Liver (tissue), 9 donors: ENCODE data around the gene FYB1. TPM values are rescaled to one million over a fixed set of nuclear protein-coding genes. Genes with fewer than 3 reads are reported as not detected.

Experiments used
- DNase-seq: peaks from one replicate; pipeline ENCODE4 v3.0.0-alpha.2; 2017; ENCODE audit warnings: low spot score
- H3K27ac ChIP-seq, 2 donors: one replicate each; pipeline ENCODE4 v1.7.0; 2013; ENCODE audit warnings: inconsistent platforms in 2 of 2, low read length in 2 of 2, control low read depth in 1 of 2, low read depth in 1 of 2, mild to moderate bottlenecking in 1 of 2
- H3K27me3 ChIP-seq, 4 donors: one replicate each; pipeline versions ENCODE4 v1.6.1 to v1.7.0; 2013; ENCODE audit warnings: low read length in 3 of 4, inconsistent platforms in 1 of 4, mild to moderate bottlenecking in 1 of 4, moderate library complexity in 1 of 4; ENCODE audit not compliant: control insufficient read depth in 4 of 4, insufficient read depth in 4 of 4
- H3K36me3 ChIP-seq, 4 donors: one replicate each; pipeline versions ENCODE4 v1.6.1 to v1.7.0; 2013; ENCODE audit warnings: low read length in 3 of 4, mild to moderate bottlenecking in 3 of 4, low read depth in 1 of 4, moderate library complexity in 1 of 4; ENCODE audit not compliant: control insufficient read depth in 4 of 4, insufficient read depth in 3 of 4
- H3K4me1 ChIP-seq, 4 donors: one replicate each; pipeline versions ENCODE4 v1.6.1 to v1.7.0; 2013; ENCODE audit warnings: low read length in 3 of 4, mild to moderate bottlenecking in 3 of 4, moderate library complexity in 1 of 4; ENCODE audit not compliant: control insufficient read depth in 4 of 4, insufficient read depth in 4 of 4
- H3K4me3 ChIP-seq, 3 donors: one replicate each; pipeline versions ENCODE4 v1.6.1 to v1.7.0; 2013; ENCODE audit warnings: low read length in 3 of 3, control low read depth in 1 of 3, low read depth in 1 of 3, mild to moderate bottlenecking in 1 of 3
- H3K9ac ChIP-seq, 2 donors: one replicate each; pipeline ENCODE4 v1.7.0; 2013; ENCODE audit warnings: low read length in 2 of 2, mild to moderate bottlenecking in 2 of 2, moderate library complexity in 2 of 2, control low read depth in 1 of 2, low read depth in 1 of 2
- H3K9me3 ChIP-seq, 4 donors: one replicate each; pipeline versions ENCODE4 v1.6.1 to v1.7.0; 2013; ENCODE audit warnings: low read length in 3 of 4; ENCODE audit not compliant: control insufficient read depth in 4 of 4
- EGR1 ChIP-seq, 2 donors: IDR thresholded peaks; 2 replicates each; pipeline ENCODE4 v1.6.1; 2016 to 2018; ENCODE audit warnings: antibody characterized with exemption in 2 of 2, low read depth in 2 of 2
- FOXA1 ChIP-seq: IDR thresholded peaks from 2 replicates; pipeline ENCODE4 v1.6.1; 2016; ENCODE audit warnings: antibody characterized with exemption
- FOXA2 ChIP-seq: IDR thresholded peaks from 2 replicates; pipeline ENCODE4 v1.6.1; 2016; ENCODE audit warnings: antibody characterized with exemption
- GABPA ChIP-seq, 2 donors: IDR thresholded peaks in 1 of 2; conservative IDR thresholded peaks in 1 of 2; 2 replicates each; pipeline ENCODE4 v1.6.1; 2016; ENCODE audit warnings: antibody characterized with exemption in 2 of 2, mild to moderate bottlenecking in 1 of 2, moderate library complexity in 1 of 2
- HNF4A ChIP-seq, 2 donors: conservative IDR thresholded peaks; 2 replicates each; pipeline ENCODE4 v1.6.1; 2016; ENCODE audit warnings: antibody characterized with exemption in 2 of 2, mild to moderate bottlenecking in 2 of 2
- JUND ChIP-seq, 2 donors: IDR thresholded peaks; 2 replicates each; pipeline ENCODE4 v1.6.1; 2016; ENCODE audit warnings: antibody characterized with exemption in 2 of 2
- MAX ChIP-seq: IDR thresholded peaks from 2 replicates; pipeline ENCODE4 v1.6.1; 2016; ENCODE audit warnings: antibody characterized with exemption
- RAD21 ChIP-seq, 2 donors: IDR thresholded peaks; 2 replicates each; pipeline ENCODE4 v1.6.1; 2016; ENCODE audit warnings: antibody characterized with exemption in 2 of 2, mild to moderate bottlenecking in 2 of 2
- REST ChIP-seq: IDR thresholded peaks from 2 replicates; pipeline ENCODE4 v1.6.1; 2016; ENCODE audit warnings: antibody characterized with exemption, mild to moderate bottlenecking
- RXRA ChIP-seq, 2 donors: IDR thresholded peaks; 2 replicates each; pipeline ENCODE4 v1.6.1; 2017 to 2018; ENCODE audit warnings: antibody characterized with exemption in 2 of 2, mild to moderate bottlenecking in 1 of 2
- SP1 ChIP-seq: IDR thresholded peaks from 2 replicates; pipeline ENCODE4 v1.6.1; 2018; ENCODE audit warnings: antibody characterized with exemption, mild to moderate bottlenecking
- YY1 ChIP-seq: IDR thresholded peaks from 2 replicates; pipeline ENCODE4 v1.6.1; 2016; ENCODE audit warnings: antibody characterized with exemption, mild to moderate bottlenecking
- ZBTB33 ChIP-seq: IDR thresholded peaks from 2 replicates; pipeline ENCODE4 v1.6.1; 2016; ENCODE audit warnings: antibody characterized with exemption
- WGBS: extraction: QIAGEN DNeasy Blood & Tissue Kit; methylation state at CpG from one replicate; pipeline ENCODE4 v1.1.7; 2013; 5-methylcytosine and 5-hydroxymethylcytosine counted together
- polyA plus RNA-seq, 2 donors: library from polyadenylated mRNA; stranded (reverse) in 1 of 2; unstranded in 1 of 2; fragments of 200-250 nt in 1 of 2; fragments of >200 nt in 1 of 2; fragmentation: Nextera tagmentation in 1 of 2; extraction: Ambion mirVana in 1 of 2; gene quantifications; one replicate each; pipeline versions ENCODE4 v1.2.1 to v1.2.3, GENCODE V29; 2013 to 2015
- total RNA-seq, 2 donors: library from RNA; depleted of rRNA; stranded (reverse); fragments of >200 nt; gene quantifications; one replicate each; pipeline ENCODE4 v1.2.3, GENCODE V29; 2014
- donor health status: healthy.
- donor health status: healthy.
- donor health status: healthy.
- donor health status: healthy.
- donor health status: healthy.

FYB1 gene
- total and polyA plus RNA-seq, 4 donors: 2.3 to 14.6 (median 6.9) TPM

- H3K9me3 ChIP-seq: peaks cover 0 to 2% (median 0%) of the 10 kb centered on the region in 4 donors
- TF ChIP-seq FOXA2 (no peak), EGR1 (IDR thresholded peaks at IDR 0.05; ENCODE audit: low read depth in 2 of 2) (no peak), FOXA1 (no peak), GABPA (IDR thresholded peaks at IDR 0.05 in 1 of 2, conservative IDR thresholded peaks at IDR 0.05 in 1 of 2) (no peak)
- H3K36me3 ChIP-seq: no peaks in the 10 kb centered on the region
- no peaks in the 10 kb centered on the region for H3K27me3 ChIP-seq
- H3K4me1 ChIP-seq: no peaks in the 10 kb centered on the region
- H3K27ac ChIP-seq: no peak overlapping the region
- no peak overlapping the region for H3K9ac ChIP-seq
- WGBS: 87% methylated on average over 1 of the region's 1 CpG
- H3K4me3 ChIP-seq: no peak overlapping the region
- DNase-seq: no peak
Observed at GRCh38 chr5:39249564-39250274, 30.4 kb upstream of the FYB1 start.

GRCh38 chr5:39249069-39249468, 29.7 kb upstream of the FYB1 start:
- Histone ChIP-seq H3K27ac (no peak overlapping the region), H3K36me3 (no peaks in the 10 kb centered on the region), H3K9ac (no peak overlapping the region), H3K27me3 (no peaks in the 10 kb centered on the region), H3K9me3 (peaks cover 0 to 2% (median 0%) of the 10 kb centered on the region in 4 donors), H3K4me1 (no peaks in the 10 kb centered on the region), H3K4me3 (no peak overlapping the region)
- DNase-seq: no peak
- 92% methylated on average over 1 of the region's 1 CpG for WGBS
- TF ChIP-seq ZBTB33: no peak
- TF ChIP-seq FOXA2: no peak
- no peak for TF ChIP-seq MAX
- TF ChIP-seq RXRA (IDR thresholded peaks at IDR 0.05): no peak

- WGBS: 94% methylated on average over 1 of the region's 1 CpG
- Histone ChIP-seq H3K4me1 (no peaks in the 10 kb centered on the region), H3K4me3 (no peak overlapping the region), H3K27me3 (no peaks in the 10 kb centered on the region), H3K9ac (no peak overlapping the region), H3K36me3 (no peaks in the 10 kb centered on the region), H3K27ac (no peak overlapping the region), H3K9me3 (no peaks in the 10 kb centered on the region)
- DNase-seq: no peak
- TF ChIP-seq RAD21 (IDR thresholded peaks at IDR 0.05) (no peak), HNF4A (conservative IDR thresholded peaks at IDR 0.05) (no peak), YY1 (no peak), GABPA (IDR thresholded peaks at IDR 0.05 in 1 of 2, conservative IDR thresholded peaks at IDR 0.05 in 1 of 2) (no peak), JUND (IDR thresholded peaks at IDR 0.05) (no peak), REST (no peak), SP1 (no peak), EGR1 (IDR thresholded peaks at IDR 0.05; ENCODE audit: low read depth in 2 of 2) (no peak), MAX (no peak)
Observed at GRCh38 chr5:39240750-39241149, 21.4 kb upstream of the FYB1 start.
